ENCODE data around the gene STX8.

STX8 gene

DNA sequence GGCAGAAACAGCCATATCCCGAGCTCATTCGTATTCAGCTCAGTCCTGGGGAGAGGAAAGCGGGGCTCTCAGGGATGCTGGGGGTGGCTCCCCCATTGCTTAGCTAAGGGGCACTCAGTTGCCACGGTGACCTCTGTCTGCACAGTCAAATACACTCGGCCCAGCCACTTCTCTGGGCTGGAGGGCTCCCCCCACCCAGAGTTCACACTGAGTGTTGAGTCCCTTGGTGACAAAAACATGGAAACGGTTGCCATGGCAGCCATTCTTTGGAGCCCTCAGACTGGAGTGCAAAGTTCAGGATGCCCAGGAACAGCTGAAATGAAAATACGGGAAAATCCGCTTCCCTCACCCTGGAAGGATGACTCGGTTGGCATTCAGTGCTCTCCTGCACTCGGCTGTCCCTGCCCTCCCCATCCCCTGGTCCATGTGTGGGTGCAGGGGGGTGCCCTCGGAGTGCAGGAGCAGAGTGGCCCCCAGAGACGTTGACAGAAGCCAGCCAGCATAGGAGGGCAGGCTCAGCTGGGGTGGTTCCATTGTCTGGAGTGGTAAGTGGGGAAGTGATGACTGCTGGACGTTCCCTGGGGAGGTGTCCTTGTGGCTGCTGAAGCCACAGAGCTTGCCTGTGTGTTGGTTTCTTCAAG, 337.8 kb downstream of the STX8 start:
- Histone ChIP-seq H3K27me3 (no peaks in the 10 kb centered on the region), H3K4me3 (no peak overlapping the region), H3K36me3 (peaks cover 0 to 3% (median 0%) of the 10 kb centered on the region in 3 donors), H3K27ac (peak overlapping the region; percentile 43 to 87), H3K9me3 (no peaks in the 10 kb centered on the region), H3K4me1 (peaks cover 0 to 60% (median 40%) of the 10 kb centered on the region in 4 donors)
- TF ChIP-seq, protein P1, sequence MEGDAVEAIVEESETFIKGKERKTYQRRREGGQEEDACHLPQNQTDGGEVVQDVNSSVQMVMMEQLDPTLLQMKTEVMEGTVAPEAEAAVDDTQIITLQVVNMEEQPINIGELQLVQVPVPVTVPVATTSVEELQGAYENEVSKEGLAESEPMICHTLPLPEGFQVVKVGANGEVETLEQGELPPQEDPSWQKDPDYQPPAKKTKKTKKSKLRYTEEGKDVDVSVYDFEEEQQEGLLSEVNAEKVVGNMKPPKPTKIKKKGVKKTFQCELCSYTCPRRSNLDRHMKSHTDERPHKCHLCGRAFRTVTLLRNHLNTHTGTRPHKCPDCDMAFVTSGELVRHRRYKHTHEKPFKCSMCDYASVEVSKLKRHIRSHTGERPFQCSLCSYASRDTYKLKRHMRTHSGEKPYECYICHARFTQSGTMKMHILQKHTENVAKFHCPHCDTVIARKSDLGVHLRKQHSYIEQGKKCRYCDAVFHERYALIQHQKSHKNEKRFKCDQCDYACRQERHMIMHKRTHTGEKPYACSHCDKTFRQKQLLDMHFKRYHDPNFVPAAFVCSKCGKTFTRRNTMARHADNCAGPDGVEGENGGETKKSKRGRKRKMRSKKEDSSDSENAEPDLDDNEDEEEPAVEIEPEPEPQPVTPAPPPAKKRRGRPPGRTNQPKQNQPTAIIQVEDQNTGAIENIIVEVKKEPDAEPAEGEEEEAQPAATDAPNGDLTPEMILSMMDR (IDR thresholded peaks at IDR 0.05) = no peak
- intact Hi-C loops (cut with DNase I; ENCODE audit: low total_unique reads) = loop anchor here (2.0 kb wide), 1 partner anchor 55 kb away; no protein-coding TSS in a partner anchor
- DNase-seq = no peak

DNA sequence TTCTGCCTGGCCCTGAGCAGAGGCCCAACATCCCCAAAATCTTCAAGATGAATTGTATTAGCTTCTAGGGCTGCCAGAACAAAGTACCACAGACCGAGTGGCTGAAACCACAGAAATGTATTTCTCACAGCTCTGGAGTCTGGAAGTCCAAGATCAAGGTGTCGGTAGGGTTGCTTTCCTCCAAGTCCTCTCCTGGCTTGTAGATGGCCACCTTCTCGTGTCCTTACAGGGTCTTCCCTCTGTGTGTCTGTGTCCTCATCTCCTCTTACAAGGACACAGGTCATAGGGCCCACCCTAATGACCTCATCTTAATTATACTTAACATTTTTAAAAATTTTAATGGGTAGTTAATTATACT, 338.6 kb downstream of the STX8 start:
- Histone ChIP-seq H3K4me1 (peaks cover 0 to 52% (median 35%) of the 10 kb centered on the region in 4 donors), H3K27ac (peak overlapping the region in 1 of 2 donors; percentile 56), H3K9me3 (no peaks in the 10 kb centered on the region), H3K27me3 (no peaks in the 10 kb centered on the region), H3K36me3 (peaks cover 0 to 3% (median 0%) of the 10 kb centered on the region in 3 donors), H3K4me3 (no peak overlapping the region)
- intact Hi-C loops (cut with DNase I; ENCODE audit: low total_unique reads) = no loop called here
- TF ChIP-seq, protein P1 (IDR thresholded peaks at IDR 0.05) = no peak
- DNase-seq = no peak

DNA sequence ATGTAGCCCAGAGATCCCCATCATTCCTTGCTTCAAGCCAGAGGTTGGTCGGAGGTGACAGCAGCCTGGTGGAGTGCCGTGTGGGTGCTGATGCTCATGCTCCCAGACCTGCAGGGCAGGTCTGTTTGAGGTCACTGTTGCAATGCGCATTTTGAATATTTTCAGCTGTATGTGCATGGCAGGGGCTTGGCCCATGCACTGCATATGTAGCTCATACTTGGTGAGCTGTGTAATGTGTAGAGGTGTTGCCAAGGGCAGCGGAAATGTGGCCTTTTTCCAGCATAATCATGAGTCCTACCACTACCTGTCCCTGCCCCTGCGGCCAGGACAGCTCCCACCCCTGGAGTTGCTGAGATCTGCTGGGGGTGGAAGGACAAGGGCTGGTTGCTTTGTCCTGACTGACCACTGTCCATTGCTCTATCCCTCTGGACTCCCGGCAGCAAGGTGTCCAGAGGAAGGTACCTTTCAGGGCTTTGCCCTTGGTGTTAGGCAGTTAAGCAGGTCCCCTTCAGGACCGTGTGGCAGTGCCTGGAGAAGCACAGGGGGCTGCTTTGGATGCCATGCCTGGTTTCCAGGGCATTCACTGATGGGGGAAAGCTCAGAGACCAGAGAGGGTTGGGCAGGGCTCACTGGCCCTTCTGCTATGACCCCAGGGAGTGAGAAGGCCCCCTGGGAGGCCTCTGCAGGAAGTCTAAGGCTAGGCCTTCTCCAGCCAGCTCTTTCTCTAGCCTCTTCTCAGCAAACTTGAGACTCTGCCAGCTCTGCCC, 339.2 kb downstream of the STX8 start:
- Histone ChIP-seq H3K27ac (peak overlapping the region in 1 of 2 donors; percentile 56), H3K4me1 (peaks cover 0 to 47% (median 29%) of the 10 kb centered on the region in 4 donors)
- DNase-seq = no peak

DNA sequence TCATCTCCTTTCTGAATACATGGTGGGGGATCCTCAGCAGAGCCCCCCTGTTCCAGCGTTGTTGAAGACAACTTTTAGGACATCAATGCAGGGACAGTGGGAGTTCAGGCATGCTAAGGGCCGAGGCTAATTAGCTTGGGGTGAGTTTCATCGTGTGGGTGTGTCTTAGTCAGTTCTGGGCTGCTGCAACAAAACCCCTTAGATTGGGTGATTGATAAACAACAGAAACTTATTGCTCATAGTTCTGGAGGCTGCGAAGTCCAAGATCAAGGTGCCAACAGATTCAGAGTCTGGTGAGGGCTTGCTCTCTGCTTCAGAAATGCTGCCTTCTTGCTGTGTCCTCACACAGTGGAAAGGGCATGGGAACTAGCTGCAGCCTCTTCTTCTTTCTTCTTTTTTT, 340.3 kb downstream of the STX8 start:
- TF ChIP-seq, protein P1 (IDR thresholded peaks at IDR 0.05) = no peak
- DNase-seq = no peak
- Histone ChIP-seq H3K27me3 (no peaks in the 10 kb centered on the region), H3K27ac (no peak overlapping the region), H3K9me3 (no peaks in the 10 kb centered on the region), H3K4me1 (peaks cover 0 to 35% (median 19%) of the 10 kb centered on the region in 4 donors), H3K36me3 (peaks cover 0 to 3% (median 0%) of the 10 kb centered on the region in 3 donors), H3K4me3 (no peak overlapping the region)
- intact Hi-C loops (cut with DNase I; ENCODE audit: low total_unique reads) = no loop called here

More for the DNA sequence above, 339.2 kb downstream of the STX8 start:
- TF ChIP-seq, protein P1 (IDR thresholded peaks at IDR 0.05) = no peak
- Histone ChIP-seq H3K9me3 (no peaks in the 10 kb centered on the region), H3K27me3 (no peaks in the 10 kb centered on the region), H3K36me3 (peaks cover 0 to 3% (median 0%) of the 10 kb centered on the region in 3 donors), H3K4me3 (no peak overlapping the region)
- intact Hi-C loops (cut with DNase I; ENCODE audit: low total_unique reads) = no loop called here

DNA sequence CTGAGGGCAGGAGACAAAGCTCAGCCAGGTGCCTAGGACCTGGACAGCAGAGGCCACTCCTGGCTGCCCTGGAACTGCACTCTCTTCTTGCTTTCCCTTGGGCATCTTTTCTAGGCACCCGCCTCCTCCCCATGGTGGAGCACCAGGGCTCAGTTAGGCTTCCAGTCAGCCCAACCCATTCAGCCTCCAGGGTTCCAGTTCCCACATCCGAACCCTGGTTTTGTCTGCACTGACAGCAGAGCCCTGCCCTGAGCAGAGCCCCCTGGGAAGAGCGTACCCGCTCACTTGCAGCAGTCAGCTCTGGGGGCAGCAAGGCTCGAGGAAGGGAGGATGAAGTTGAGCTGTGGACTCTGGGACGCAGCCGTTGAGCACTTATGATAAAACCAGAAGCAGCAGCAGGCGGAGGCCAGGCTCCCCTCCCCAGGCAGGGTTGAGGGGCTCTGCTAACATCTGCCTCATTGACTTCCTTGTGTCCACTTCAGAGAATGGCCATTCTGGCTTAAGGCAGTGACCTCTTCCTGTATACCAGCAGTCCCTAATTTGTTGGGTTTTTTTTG, 341.2 kb downstream of the STX8 start:
- intact Hi-C loops (cut with DNase I; ENCODE audit: low total_unique reads) = no loop called here
- Histone ChIP-seq H3K4me3 (no peak overlapping the region), H3K36me3 (peaks cover 0 to 3% (median 0%) of the 10 kb centered on the region in 3 donors), H3K9me3 (no peaks in the 10 kb centered on the region), H3K27ac (no peak overlapping the region), H3K27me3 (no peaks in the 10 kb centered on the region), H3K4me1 (peaks cover 0 to 31% (median 16%) of the 10 kb centered on the region in 4 donors)
- no peak for DNase-seq
- TF ChIP-seq, protein P1 (IDR thresholded peaks at IDR 0.05) = no peak
